H1 (cell line): ENCODE results near the gene MOB3B. TPM values are rescaled to one million over a fixed set of nuclear protein-coding genes. Genes with fewer than 3 reads are reported as not detected.

Experiments
- CTCF ChIA-PET: fragments of 300-600 bp; sonication (Branson Sonifier 250); formaldehyde crosslinking; loops from one replicate; lab custom pipeline; 2021; ENCODE audit not compliant: partially characterized antibody; lab: Charles Lee
- POLR2A ChIA-PET: fragments of 300-600 bp; sonication (Branson Sonifier 250); formaldehyde crosslinking; loops from one replicate; lab custom pipeline; 2021; ENCODE audit warnings: inconsistent platforms; ENCODE audit not compliant: partially characterized antibody; lab: Charles Lee
- DNase-seq, 2 experiments: peaks; one replicate each; pipeline versions ENCODE4 v3.0.0 to v3.0.0-alpha.2; 2010 to 2022; ENCODE audit warnings: low spot score in 2 of 2, low read depth in 1 of 2, mixed read lengths in 1 of 2
- FAIRE-seq: peaks from 2 replicates; lab custom pipeline; 2011; peaks lifted over from hg19 to GRCh38; lab: Jason Lieb, UNC
- H2AFZ ChIP-seq: 2 replicates; pipeline ENCODE4 v1.8.1; 2012; ENCODE audit warnings: low read length, inconsistent platforms
- H2AK5ac ChIP-seq: 2 replicates; pipeline ENCODE4 v1.6.1; 2013; ENCODE audit warnings: low read depth, low read length
- H2BK120ac ChIP-seq: replicated peaks from 2 replicates; pipeline ENCODE3; 2013; ENCODE audit warnings: low read depth, low read length, inconsistent platforms
- H2BK12ac ChIP-seq: 2 replicates; pipeline ENCODE4 v1.6.1; 2013; ENCODE audit warnings: low read depth, low read length
- H2BK15ac ChIP-seq: 2 replicates; pipeline ENCODE4 v1.6.1; 2013; ENCODE audit warnings: low read length
- H2BK20ac ChIP-seq: 2 replicates; pipeline ENCODE4 v1.6.1; 2013; ENCODE audit warnings: low read length
- H2BK5ac ChIP-seq: 2 replicates; pipeline ENCODE4 v1.6.1; 2013; ENCODE audit warnings: low read depth, low read length
- H3K14ac ChIP-seq: 2 replicates; pipeline ENCODE4 v1.6.1; 2013; ENCODE audit warnings: inconsistent platforms; ENCODE audit not compliant: insufficient read length
- H3K18ac ChIP-seq: 2 replicates; pipeline ENCODE4 v1.6.1; 2013; ENCODE audit warnings: low read length; ENCODE audit errors: extremely low read depth
- H3K23ac ChIP-seq: 2 replicates; pipeline ENCODE4 v1.6.1; 2013; ENCODE audit warnings: inconsistent platforms; ENCODE audit not compliant: insufficient read length
- H3K23me2 ChIP-seq: 2 replicates; pipeline ENCODE4 v1.6.1; 2013; ENCODE audit warnings: low read depth, low read length
- H3K27ac ChIP-seq: 2 replicates; pipeline ENCODE4 v1.6.1; 2011; ENCODE audit warnings: low read depth, low read length, inconsistent platforms
- H3K27me3 ChIP-seq, 4 experiments: replicated peaks in 1 of 4; 1 replicate in 1 of 4; 2 replicates in 3 of 4; pipeline versions ENCODE4 v1.6.1 to v1.8.1; 2011 to 2013; ENCODE audit warnings: low read length in 3 of 4, mild to moderate bottlenecking in 3 of 4, inconsistent platforms in 2 of 4, mixed read lengths in 2 of 4, moderate library complexity in 1 of 4; ENCODE audit not compliant: control insufficient read depth in 3 of 4, insufficient read depth in 3 of 4; ENCODE audit errors: extremely low read depth in 1 of 4
- H3K36me3 ChIP-seq, 4 experiments: 2 replicates each; pipeline versions ENCODE4 v1.6.1 to v1.8.1; 2011 to 2013; ENCODE audit warnings: mild to moderate bottlenecking in 4 of 4, low read length in 3 of 4, moderate library complexity in 2 of 4, control low read depth in 1 of 4, inconsistent platforms in 1 of 4; ENCODE audit not compliant: insufficient read depth in 4 of 4, control insufficient read depth in 2 of 4
- H3K4ac ChIP-seq: replicated peaks from 2 replicates; pipeline ENCODE3; 2013; ENCODE audit warnings: low read length, low read depth, mixed read lengths, inconsistent platforms; ENCODE audit not compliant: insufficient read length
- H3K4me1 ChIP-seq, 4 experiments: replicated peaks in 1 of 4; 1 replicate in 1 of 4; 2 replicates in 3 of 4; pipeline versions ENCODE4 v1.6.1 to v1.8.1; 2011 to 2013; ENCODE audit warnings: low read length in 3 of 4, inconsistent platforms in 2 of 4, mixed read lengths in 1 of 4; ENCODE audit not compliant: insufficient read depth in 4 of 4, control insufficient read depth in 3 of 4
- H3K4me2 ChIP-seq, 2 experiments: 2 replicates each; pipeline versions ENCODE4 v1.6.1 to v1.8.1; 2011 to 2013; ENCODE audit warnings: low read depth in 2 of 2, low read length in 2 of 2, control low read depth in 1 of 2, inconsistent platforms in 1 of 2, mild to moderate bottlenecking in 1 of 2; ENCODE audit not compliant: insufficient read depth in 1 of 2
- H3K4me3 ChIP-seq, 4 experiments: fragments of 200-600, 300-600 bp in 1 of 4; sonication (generic), shearing (Covaris generic), sonication (Bioruptor Twin) in 1 of 4; 2 replicates each; pipeline versions ENCODE4 v1.5.1 to v1.8.1; 2011 to 2016; ENCODE audit warnings: low read length in 4 of 4, low read depth in 3 of 4, control low read depth in 2 of 4, inconsistent platforms in 2 of 4, mild to moderate bottlenecking in 2 of 4, mixed read lengths in 1 of 4, moderate library complexity in 1 of 4; ENCODE audit not compliant: insufficient read depth in 2 of 4; ENCODE audit errors: extremely low read depth in 1 of 4
- H3K56ac ChIP-seq: replicated peaks from 2 replicates; pipeline ENCODE3; 2013; ENCODE audit warnings: low read depth, mild to moderate bottlenecking, mixed read lengths, low read length, inconsistent platforms; ENCODE audit not compliant: insufficient read length
- H3K79me1 ChIP-seq: 2 replicates; pipeline ENCODE4 v1.6.1; 2013; ENCODE audit warnings: low read depth, low read length, control low read depth
- H3K79me2 ChIP-seq, 2 experiments: 2 replicates each; pipeline versions ENCODE4 v1.6.1 to v1.8.1; 2012 to 2013; ENCODE audit warnings: low read length in 2 of 2, mild to moderate bottlenecking in 2 of 2, inconsistent platforms in 1 of 2; ENCODE audit not compliant: insufficient read depth in 2 of 2, control insufficient read depth in 1 of 2
- H3K9ac ChIP-seq, 4 experiments: replicated peaks in 1 of 4; 1 replicate in 1 of 4; 2 replicates in 3 of 4; pipeline versions ENCODE4 v1.6.1 to v1.8.1; 2011 to 2013; ENCODE audit warnings: low read depth in 3 of 4, low read length in 3 of 4, control low read depth in 2 of 4, mild to moderate bottlenecking in 2 of 4, moderate library complexity in 2 of 4, inconsistent platforms in 1 of 4; ENCODE audit errors: extremely low read depth in 1 of 4
- H3K9me3 ChIP-seq, 2 experiments: 2 replicates each; pipeline versions ENCODE4 v1.6.1 to v1.8.1; 2012 to 2013; ENCODE audit warnings: mild to moderate bottlenecking in 2 of 2, moderate library complexity in 2 of 2, control low read depth in 1 of 2, inconsistent platforms in 1 of 2, low read depth in 1 of 2, low read length in 1 of 2, mixed read lengths in 1 of 2; ENCODE audit not compliant: insufficient read depth in 2 of 2
- H4K20me1 ChIP-seq, 2 experiments: replicated peaks in 1 of 2; 2 replicates each; pipeline versions ENCODE3 to v1.8.1; 2011 to 2013; ENCODE audit warnings: inconsistent platforms in 2 of 2, low read length in 2 of 2, mild to moderate bottlenecking in 1 of 2; ENCODE audit not compliant: insufficient read depth in 2 of 2, control insufficient read depth in 1 of 2
- H4K5ac ChIP-seq: 2 replicates; pipeline ENCODE4 v1.6.1; 2013; ENCODE audit warnings: low read length, low read depth, mixed read lengths, inconsistent platforms; ENCODE audit not compliant: insufficient read length
- H4K8ac ChIP-seq: 2 replicates; pipeline ENCODE4 v1.8.0; 2013; ENCODE audit warnings: mild to moderate bottlenecking, moderate library complexity, low read length, inconsistent platforms; ENCODE audit not compliant: insufficient read depth; ENCODE audit errors: extremely low read depth
- H4K91ac ChIP-seq: replicated peaks from 2 replicates; pipeline ENCODE3; 2013; ENCODE audit warnings: low read length, mixed read lengths, inconsistent platforms; ENCODE audit not compliant: insufficient read length
- MAX ChIP-seq: IDR thresholded peaks from 2 replicates; pipeline ENCODE4 v1.6.1; 2012; ENCODE audit warnings: inconsistent platforms
- TAF1 ChIP-seq: IDR thresholded peaks from 2 replicates; pipeline ENCODE4 v1.6.1; 2011; ENCODE audit warnings: mild to moderate bottlenecking, low read depth, low read length
- TEAD4 ChIP-seq: IDR thresholded peaks from 2 replicates; pipeline ENCODE4 v1.6.1; 2012; ENCODE audit warnings: low read depth, low read length, inconsistent platforms, mixed read lengths
- WGBS, 2 experiments: shearing (Covaris generic) in 1 of 2; methylation state at CpG; one replicate each; pipeline versions ENCODE4 v1.1.6 to v1.1.7; 2013 to 2015; ENCODE audit warnings: low lambda C conversion rate in 2 of 2, mixed read lengths in 2 of 2, inconsistent platforms in 1 of 2, low coverage in 1 of 2, missing lambda C conversion rate in 1 of 2; ENCODE audit not compliant: insufficient replicate concordance in 2 of 2, insufficient coverage in 1 of 2, insufficient read length in 1 of 2; ENCODE audit errors: extremely low coverage in 1 of 2, missing lambda C conversion rate in 1 of 2; 5-methylcytosine and 5-hydroxymethylcytosine counted together
- polyA plus RNA-seq, 7 experiments: library from polyadenylated mRNA; depleted of rRNA in 3 of 7; stranded (reverse) in 5 of 7; unstranded in 2 of 7; fragments of >200 nt in 5 of 7; fragments of 200-250 nt in 2 of 7; gene quantifications; 1 replicate in 5 of 7; 2 replicates in 1 of 7; 4 replicates in 1 of 7; pipeline versions ENCODE4 v1.2.1 to v1.2.3, GENCODE V29; 2011 to 2013; ENCODE audit warnings: missing spikeins in 2 of 7, mixed read lengths in 2 of 7
- total RNA-seq: library from RNA; stranded (reverse); fragmentation: NEBNext Ultra II Directional; extraction: Animal tissue kit (Norgen Biotek cat#: 25700); gene quantifications from 2 replicates; pipeline ENCODE4 v1.2.1, GENCODE V29; 2021

Gene MOB3B
- total and polyA plus RNA-seq, 2 of the 8 experiments (the other 6 are each of a cell fraction or from before 2014, with no cell fraction given), result 12.7 to 16.1 TPM

GRCh38 chr9:27506981-27507380, 22.6 kb downstream of the MOB3B start:
- no peak overlapping the region for H3K4ac ChIP-seq
- H4K20me1 ChIP-seq, result no peaks in the 10 kb centered on the region
- H3K36me3 ChIP-seq, result peaks cover 0 to 6% (median 0%) of the 10 kb centered on the region in 4 experiments; a peak in 1 of 8 replicates
- no peak overlapping the region for H3K14ac ChIP-seq
- ChIA-PET POLR2A (no interaction called here), CTCF (no interaction called here)
- no peak overlapping the region for H2AK5ac ChIP-seq
- no peak overlapping the region for H2BK15ac ChIP-seq
- H3K4me2 ChIP-seq, result no peak overlapping the region
- TF ChIP-seq MAX (no peak), TEAD4 (no peak), TAF1 (no peak)
- H3K18ac ChIP-seq, result no peak overlapping the region
- no peak overlapping the region for H4K91ac ChIP-seq
- no peak overlapping the region for H3K4me3 ChIP-seq
- H4K8ac ChIP-seq, result no peak overlapping the region
- H2BK20ac ChIP-seq, result no peak overlapping the region
- H2BK12ac ChIP-seq, result no peak overlapping the region
- no peak overlapping the region for H3K27ac ChIP-seq
- no peak overlapping the region for H2BK5ac ChIP-seq
- WGBS, 2 experiments, result 70% methylated on average over 2 of the region's 2 CpGs; no CpG with 5 or more reads in 1 of the 2 experiments
- no peak overlapping the region for H4K5ac ChIP-seq
- FAIRE-seq (no peak), DNase-seq (no peak)
- no peaks in the 10 kb centered on the region for H3K79me1 ChIP-seq
- H2BK120ac ChIP-seq, result no peak overlapping the region
- H2AFZ ChIP-seq, result no peak overlapping the region
- no peaks in the 10 kb centered on the region for H3K23me2 ChIP-seq
- peaks cover 0 to 5% (median 0%) of the 10 kb centered on the region in 4 experiments; a peak in 1 of 7 replicates for H3K4me1 ChIP-seq
- H3K79me2 ChIP-seq, result peaks cover 0 to 3% of the 10 kb centered on the region in 2 experiments; a peak in 1 of 4 replicates
- no peak overlapping the region for H3K56ac ChIP-seq
- no peak overlapping the region for H3K23ac ChIP-seq
- H3K9me3 ChIP-seq, result no peaks in the 10 kb centered on the region
- H3K27me3 ChIP-seq, result no peaks in the 10 kb centered on the region
- H3K9ac ChIP-seq, result no peak overlapping the region
